ENCODE measurements around the gene TMA7B. TPM values are rescaled to one million over a fixed set of nuclear protein-coding genes. Genes with fewer than 3 reads are reported as not detected.

Gene TMA7B
- total RNA-seq, 2 experiments from 2014 or later, result 5.7 to 6.5 TPM

- H3K4me1 Mint-ChIP-seq (ENCODE audit: low read depth), result peaks cover 95% of the 10 kb centered on the region
- H3K4me3 Mint-ChIP-seq, result peak overlapping the region; percentile 72
- Histone ChIP-seq H3K36me3 (ENCODE audit: insufficient read depth, low read length) (peaks cover 53% of the 10 kb centered on the region), H3K4me1 (ENCODE audit: insufficient read depth, low read length) (peaks cover 93% of the 10 kb centered on the region), H3K4me3 (ENCODE audit: low read length) (no peak overlapping the region), H3K9me3 (ENCODE audit: control insufficient read depth in 1 of 2, insufficient read depth in 1 of 2, low read length in 2 of 2) (no peaks in the 10 kb centered on the region), H3K27me3 (ENCODE audit: control insufficient read depth in 1 of 2, insufficient read depth in 2 of 2, low read length in 2 of 2) (no peaks in the 10 kb centered on the region), H3K27ac (ENCODE audit: low read depth in 1 of 2, low read length in 2 of 2) (peak overlapping the region; percentile 57 to 68)
- ATAC-seq (ENCODE audit: poor library complexity) (peak; percentile 35), DNase-seq (peak in 1 of 14 experiments; percentile 41)
- intact Hi-C loops (cut with DNase I, micrococcal nuclease), result loop anchor here (1.0 to 5.0 kb wide), 8 partner anchors 15 to 412 kb away; partner anchors contain the start of genes ADSL (in 1 of the 2), FAM83F (in 1 of the 2) and RPS19BP1 (in 1 of the 2)
- H3K27ac Mint-ChIP-seq, result no peak overlapping the region
- no peaks in the 10 kb centered on the region for H3K9me3 Mint-ChIP-seq
- ChIA-PET CTCF (interaction anchor here (0.6 to 1.4 kb wide), 5 partner anchors 11 to 564 kb away, joined by 3 to 12 read pairs (median 4); no protein-coding TSS in a partner anchor), POLR2A (interaction anchor here (0.7 to 1.8 kb wide), 7 partner anchors 14 to 400 kb away, joined by 3 to 8 read pairs (median 3); partner anchors contain the start of genes GRAP2 and TMA7B)
- no peak for TF ChIP-seq CTCF (IDR thresholded peaks at IDR 0.05)
- H3K36me3 Mint-ChIP-seq (ENCODE audit: low read depth), result peaks cover 62% of the 10 kb centered on the region
- no peaks in the 10 kb centered on the region for H3K27me3 Mint-ChIP-seq
Measured at GRCh38 chr22:39943953-39944872, 16.0 kb upstream of the TMA7B start.

GRCh38 chr22:39946126-39946502, 14.1 kb upstream of the TMA7B start:
- no peak for DNase-seq
- no peaks in the 10 kb centered on the region for H3K27me3 ChIP-seq (ENCODE audit: control insufficient read depth in 1 of 2, insufficient read depth in 2 of 2, low read length in 2 of 2)
- H3K4me1 Mint-ChIP-seq (ENCODE audit: low read depth), result peaks cover 99% of the 10 kb centered on the region
- no peak overlapping the region for H3K4me3 Mint-ChIP-seq
- peaks cover 74% of the 10 kb centered on the region for H3K36me3 Mint-ChIP-seq (ENCODE audit: low read depth)
- ChIA-PET CTCF (interaction anchor here (1.7 kb wide), 1 partner anchor 32 kb away, joined by 3 read pairs; no protein-coding TSS in a partner anchor), POLR2A (interaction anchor here (0.6 to 2.2 kb wide), 6 partner anchors 9 to 426 kb away, joined by 3 to 5 read pairs (median 4); partner anchors contain the start of gene ATF4)
- H3K27ac ChIP-seq (ENCODE audit: low read depth in 1 of 2, low read length in 2 of 2), result peak overlapping the region; percentile 26 to 37
- intact Hi-C loops (cut with DNase I, micrococcal nuclease), result loop anchor here in 1 of 2 experiments (5.0 kb wide), 1 partner anchor 401 kb away; the partner anchor contains the start of gene ADSL
- no peaks in the 10 kb centered on the region for H3K9me3 ChIP-seq (ENCODE audit: control insufficient read depth in 1 of 2, insufficient read depth in 1 of 2, low read length in 2 of 2)
- TF ChIP-seq CTCF (IDR thresholded peaks at IDR 0.05), result no peak
- peaks cover 59% of the 10 kb centered on the region for H3K36me3 ChIP-seq (ENCODE audit: insufficient read depth, low read length)
- H3K27me3 Mint-ChIP-seq, result no peaks in the 10 kb centered on the region
- peaks cover 93% of the 10 kb centered on the region for H3K4me1 ChIP-seq (ENCODE audit: insufficient read depth, low read length)
- no peak overlapping the region for H3K4me3 ChIP-seq (ENCODE audit: low read length)
- no peak for ATAC-seq (ENCODE audit: poor library complexity)
- no peak overlapping the region for H3K27ac Mint-ChIP-seq
- H3K9me3 Mint-ChIP-seq, result no peaks in the 10 kb centered on the region

- no peak overlapping the region for H3K27ac Mint-ChIP-seq
- Histone ChIP-seq H3K27me3 (ENCODE audit: control insufficient read depth in 1 of 2, insufficient read depth in 2 of 2, low read length in 2 of 2) (no peaks in the 10 kb centered on the region), H3K9me3 (ENCODE audit: control insufficient read depth in 1 of 2, insufficient read depth in 1 of 2, low read length in 2 of 2) (no peaks in the 10 kb centered on the region), H3K4me1 (ENCODE audit: insufficient read depth, low read length) (peaks cover 94% of the 10 kb centered on the region), H3K36me3 (ENCODE audit: insufficient read depth, low read length) (peaks cover 54% of the 10 kb centered on the region), H3K27ac (ENCODE audit: low read depth in 1 of 2, low read length in 2 of 2) (peak overlapping the region; percentile 26 to 37), H3K4me3 (ENCODE audit: low read length) (no peak overlapping the region)
- H3K4me1 Mint-ChIP-seq (ENCODE audit: low read depth), result peaks cover 99% of the 10 kb centered on the region
- TF ChIP-seq CTCF (IDR thresholded peaks at IDR 0.05), result no peak
- ChIA-PET CTCF (interaction anchor here (1.7 kb wide), 1 partner anchor 33 kb away, joined by 3 read pairs; no protein-coding TSS in a partner anchor), POLR2A (interaction anchor here (0.6 to 2.2 kb wide), 8 partner anchors 10 to 427 kb away, joined by 3 to 5 read pairs (median 4); partner anchors contain the start of gene ATF4)
- no peaks in the 10 kb centered on the region for H3K9me3 Mint-ChIP-seq
- peak overlapping the region; percentile 69 for H3K4me3 Mint-ChIP-seq
- intact Hi-C loops (cut with DNase I, micrococcal nuclease), result loop anchor here in 1 of 2 experiments (5.0 kb wide), 1 partner anchor 401 kb away; the partner anchor contains the start of gene ADSL
- peaks cover 80% of the 10 kb centered on the region for H3K36me3 Mint-ChIP-seq (ENCODE audit: low read depth)
- DNase-seq (no peak), ATAC-seq (ENCODE audit: poor library complexity) (no peak)
- no peaks in the 10 kb centered on the region for H3K27me3 Mint-ChIP-seq
Measured at GRCh38 chr22:39946503-39947219, 13.5 kb upstream of the TMA7B start.

Data from CD4-positive, alpha-beta T cell (primary cell).